GM13976 (cell line): ENCODE measurements around the gene FABP7.
A peak's percentile ranks its signal among the peaks of the same experiment; 100 is the strongest.

Experiments used
- DNase-seq: peaks from one replicate; pipeline ENCODE4 v3.0.0; 2012; ENCODE audit warnings: low spot score
- in situ Hi-C: fragments of 300-500 bp; cut with MboI; formaldehyde crosslinking; loops from one replicate; pipeline ENCODE4 v1.12.0; 2022; ENCODE audit warnings: low sequenced_read_pairs, mixed read lengths, inconsistent platforms; ENCODE audit not compliant: unreplicated experiment
- TF ChIP-seq, protein P1 (sequence below): IDR thresholded peaks from 2 replicates; pipeline ENCODE4 v1.5.1; 2012; ENCODE audit warnings: borderline replicate concordance, mild to moderate bottlenecking; ENCODE audit not compliant: insufficient read depth; ENCODE audit errors: extremely low read depth, missing control alignments, control extremely low read depth

The FABP7 gene

DNA sequence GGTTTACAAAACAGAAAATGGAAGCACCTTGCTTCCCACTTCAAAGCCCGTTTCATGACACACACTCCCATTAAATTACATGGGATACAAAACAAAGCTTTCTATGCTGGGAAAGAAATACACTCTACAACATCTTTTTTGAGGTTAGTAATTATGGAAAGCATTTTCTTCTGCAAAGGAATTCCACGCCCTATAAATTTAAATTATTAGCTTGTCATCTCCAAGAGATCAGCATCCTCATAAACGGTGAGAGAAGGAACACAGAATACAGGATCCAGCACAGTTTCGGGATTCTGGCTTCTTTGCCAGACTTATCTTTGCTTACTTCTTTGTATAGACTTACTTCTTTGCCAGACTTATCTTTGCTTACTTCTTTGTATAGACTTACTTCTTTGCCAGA is 8.2 kb downstream of the FABP7 start:
- in situ Hi-C loops, result no loop called here
- no peak for DNase-seq
- TF ChIP-seq, protein P1, sequence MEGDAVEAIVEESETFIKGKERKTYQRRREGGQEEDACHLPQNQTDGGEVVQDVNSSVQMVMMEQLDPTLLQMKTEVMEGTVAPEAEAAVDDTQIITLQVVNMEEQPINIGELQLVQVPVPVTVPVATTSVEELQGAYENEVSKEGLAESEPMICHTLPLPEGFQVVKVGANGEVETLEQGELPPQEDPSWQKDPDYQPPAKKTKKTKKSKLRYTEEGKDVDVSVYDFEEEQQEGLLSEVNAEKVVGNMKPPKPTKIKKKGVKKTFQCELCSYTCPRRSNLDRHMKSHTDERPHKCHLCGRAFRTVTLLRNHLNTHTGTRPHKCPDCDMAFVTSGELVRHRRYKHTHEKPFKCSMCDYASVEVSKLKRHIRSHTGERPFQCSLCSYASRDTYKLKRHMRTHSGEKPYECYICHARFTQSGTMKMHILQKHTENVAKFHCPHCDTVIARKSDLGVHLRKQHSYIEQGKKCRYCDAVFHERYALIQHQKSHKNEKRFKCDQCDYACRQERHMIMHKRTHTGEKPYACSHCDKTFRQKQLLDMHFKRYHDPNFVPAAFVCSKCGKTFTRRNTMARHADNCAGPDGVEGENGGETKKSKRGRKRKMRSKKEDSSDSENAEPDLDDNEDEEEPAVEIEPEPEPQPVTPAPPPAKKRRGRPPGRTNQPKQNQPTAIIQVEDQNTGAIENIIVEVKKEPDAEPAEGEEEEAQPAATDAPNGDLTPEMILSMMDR, result no peak

DNA sequence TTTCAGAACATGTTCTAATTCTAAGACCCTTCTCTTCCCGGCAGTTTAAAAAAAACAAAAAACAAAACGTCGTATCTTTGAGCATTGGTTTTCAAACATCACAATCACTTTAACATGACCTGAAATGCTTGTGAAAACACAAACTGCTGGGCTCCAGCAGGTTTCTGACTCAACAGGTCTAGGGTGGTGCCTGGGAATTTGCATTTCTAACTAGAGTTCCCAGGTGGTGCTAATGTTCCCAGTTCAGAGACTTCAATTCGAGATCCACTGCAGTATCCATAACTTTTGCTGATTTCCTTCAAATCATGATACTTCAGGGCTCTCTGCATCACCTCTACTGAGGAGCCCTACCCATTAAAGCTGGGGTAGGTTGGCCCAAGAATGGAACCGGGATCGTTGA is 8.7 kb downstream of the FABP7 start:
- TF ChIP-seq, protein P1, result no peak
- in situ Hi-C loops, result no loop called here
- DNase-seq, result no peak

DNA sequence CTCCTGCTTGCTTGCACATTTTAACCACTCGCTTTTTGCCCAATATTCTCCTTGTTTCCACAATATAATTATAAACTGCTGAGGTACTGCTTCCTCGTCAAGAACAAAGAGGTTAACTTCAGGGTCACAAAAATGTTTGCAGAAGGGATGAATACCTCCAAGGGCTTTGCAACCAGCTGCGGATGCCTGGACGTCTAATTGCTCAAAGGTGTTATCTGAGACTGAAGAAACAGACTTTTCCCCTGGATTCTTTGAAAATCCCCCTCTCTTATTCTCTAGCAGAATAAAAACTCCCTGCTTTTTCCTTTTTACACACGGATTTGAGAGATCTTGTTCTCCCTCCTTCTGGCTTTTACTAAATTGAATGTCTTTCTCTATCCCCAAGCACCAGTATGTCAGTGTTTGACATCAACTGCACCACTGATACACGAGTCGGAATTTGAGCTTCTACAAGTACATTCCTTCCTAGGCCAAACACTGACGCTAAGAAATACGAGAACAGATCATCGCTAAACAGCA is 9.2 kb downstream of the FABP7 start:
- TF ChIP-seq, protein P1, result no peak
- in situ Hi-C loops, result no loop called here
- DNase-seq, result no peak

DNA sequence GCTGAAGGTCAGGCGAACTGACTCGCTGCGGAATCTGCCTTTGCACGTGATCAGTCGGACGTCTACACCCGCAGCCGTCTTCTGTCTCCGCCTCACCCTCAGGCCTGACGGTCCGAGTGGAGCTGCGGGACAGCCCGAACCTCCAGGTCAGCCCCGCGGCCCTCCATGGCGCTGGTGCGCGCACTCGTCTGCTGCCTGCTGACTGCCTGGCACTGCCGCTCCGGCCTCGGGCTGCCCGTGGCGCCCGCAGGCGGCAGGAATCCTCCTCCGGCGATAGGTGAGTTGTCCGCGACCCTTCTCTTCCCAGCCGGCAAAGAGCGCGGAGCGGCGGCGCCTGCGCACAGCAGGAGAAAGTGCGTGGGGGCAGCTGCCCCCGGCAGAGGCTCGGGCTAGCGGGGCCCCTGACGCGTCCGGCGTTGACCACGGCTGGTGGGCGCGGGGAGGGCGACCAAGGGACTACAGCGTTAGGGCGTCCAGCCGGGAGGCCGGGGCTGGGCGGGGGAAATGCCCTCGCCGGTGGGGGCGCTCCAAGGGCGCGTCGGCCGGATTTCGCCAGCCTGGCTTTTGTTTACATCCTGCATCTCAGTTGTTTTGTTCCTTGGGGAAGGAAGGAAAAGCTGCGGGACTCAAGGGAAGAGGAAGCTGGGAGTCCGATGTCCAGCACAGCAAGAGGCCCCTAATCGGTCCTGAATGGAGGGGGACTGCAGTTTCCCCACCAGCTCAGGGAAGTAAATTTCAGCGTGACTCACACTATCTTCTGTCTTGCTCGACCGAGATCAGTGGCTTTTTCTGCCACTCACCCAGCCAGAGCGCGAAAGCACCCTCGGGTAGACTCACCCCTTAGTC is 9.9 kb downstream of the FABP7 start, which contains the start of gene SMPDL3A:
SMPDL3A (plus strand) TSS at position 77 of the 846 bp plus-strand sequence; CDS start at position 166, 89 bp downstream.
- in situ Hi-C loops, result no loop called here
- TF ChIP-seq, protein P1, result peak; percentile 27
- peak; percentile 66 for DNase-seq

DNA sequence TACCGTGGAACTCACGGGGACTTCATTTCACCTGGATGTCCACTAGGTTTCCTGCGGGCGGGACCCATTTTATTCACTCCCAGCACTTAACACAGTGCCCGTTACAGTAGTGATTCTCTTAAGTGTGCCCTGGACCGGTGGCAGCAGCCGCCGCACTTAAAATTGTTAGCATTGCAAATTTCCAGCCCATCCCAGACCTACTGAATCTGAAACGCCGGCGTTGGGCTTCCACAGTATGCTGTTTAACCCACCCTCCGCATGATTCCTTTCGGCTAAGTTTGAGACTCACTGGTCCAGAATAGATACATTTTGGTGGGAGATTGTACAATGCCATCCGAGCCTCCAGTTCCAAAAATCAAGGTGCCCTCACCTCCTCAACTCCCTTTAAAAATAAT is 10.5 kb downstream of the FABP7 start:
- in situ Hi-C loops, result no loop called here
- TF ChIP-seq, protein P1, result no peak
- DNase-seq, result no peak

DNA sequence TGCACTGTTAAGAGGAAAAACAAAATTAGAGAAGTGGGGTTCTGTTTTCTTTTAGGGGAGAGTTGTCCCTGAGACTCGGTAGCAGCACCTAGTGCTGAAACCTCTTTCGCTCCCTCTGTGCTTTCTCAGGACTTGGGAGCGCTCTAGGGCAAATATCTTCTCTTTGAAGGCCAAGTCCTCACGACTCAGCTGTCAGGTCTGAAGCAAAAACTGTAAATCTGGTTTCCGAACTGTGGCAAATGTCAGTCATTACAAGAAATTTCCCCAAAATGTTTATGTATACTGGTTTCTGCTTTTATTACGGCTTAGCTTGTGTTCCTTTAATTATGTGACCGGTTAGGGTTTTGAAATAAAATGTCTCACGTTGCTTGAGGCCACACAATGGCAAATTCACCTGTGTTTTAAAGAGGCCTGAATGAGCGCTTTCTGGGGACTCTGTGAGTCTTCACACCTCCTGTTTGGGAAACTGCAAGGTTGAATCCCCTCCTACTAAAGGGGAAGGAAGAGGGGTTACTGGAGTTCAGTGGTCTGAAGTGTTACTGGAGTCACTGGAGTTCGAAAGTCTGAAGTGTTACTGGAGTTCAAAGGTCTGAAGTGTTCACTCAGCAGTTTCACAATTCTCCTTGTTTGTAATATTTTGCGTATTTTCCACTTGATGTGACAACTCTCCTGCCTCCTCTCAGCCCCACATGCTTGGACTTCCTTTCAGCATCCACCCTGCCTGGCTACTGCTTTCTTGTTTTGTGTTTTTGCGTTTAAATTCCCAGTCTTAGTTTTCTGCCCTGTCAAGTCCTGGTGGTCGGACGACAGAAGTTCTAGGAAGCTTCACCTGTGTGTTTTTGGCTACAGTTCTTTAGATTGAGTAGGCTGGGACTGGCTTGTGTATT is 11.2 kb downstream of the FABP7 start:
- TF ChIP-seq, protein P1, result no peak
- DNase-seq, result peak; percentile 34
- in situ Hi-C loops, result no loop called here
